ENCODE data around the gene TTC9C. TPM values are rescaled to one million over a fixed set of nuclear protein-coding genes. Genes with fewer than 3 reads are reported as not detected.

TTC9C gene
- polyA plus RNA-seq, 3 donors = 38.1 to 48.2 (median 41.8) TPM

DNA sequence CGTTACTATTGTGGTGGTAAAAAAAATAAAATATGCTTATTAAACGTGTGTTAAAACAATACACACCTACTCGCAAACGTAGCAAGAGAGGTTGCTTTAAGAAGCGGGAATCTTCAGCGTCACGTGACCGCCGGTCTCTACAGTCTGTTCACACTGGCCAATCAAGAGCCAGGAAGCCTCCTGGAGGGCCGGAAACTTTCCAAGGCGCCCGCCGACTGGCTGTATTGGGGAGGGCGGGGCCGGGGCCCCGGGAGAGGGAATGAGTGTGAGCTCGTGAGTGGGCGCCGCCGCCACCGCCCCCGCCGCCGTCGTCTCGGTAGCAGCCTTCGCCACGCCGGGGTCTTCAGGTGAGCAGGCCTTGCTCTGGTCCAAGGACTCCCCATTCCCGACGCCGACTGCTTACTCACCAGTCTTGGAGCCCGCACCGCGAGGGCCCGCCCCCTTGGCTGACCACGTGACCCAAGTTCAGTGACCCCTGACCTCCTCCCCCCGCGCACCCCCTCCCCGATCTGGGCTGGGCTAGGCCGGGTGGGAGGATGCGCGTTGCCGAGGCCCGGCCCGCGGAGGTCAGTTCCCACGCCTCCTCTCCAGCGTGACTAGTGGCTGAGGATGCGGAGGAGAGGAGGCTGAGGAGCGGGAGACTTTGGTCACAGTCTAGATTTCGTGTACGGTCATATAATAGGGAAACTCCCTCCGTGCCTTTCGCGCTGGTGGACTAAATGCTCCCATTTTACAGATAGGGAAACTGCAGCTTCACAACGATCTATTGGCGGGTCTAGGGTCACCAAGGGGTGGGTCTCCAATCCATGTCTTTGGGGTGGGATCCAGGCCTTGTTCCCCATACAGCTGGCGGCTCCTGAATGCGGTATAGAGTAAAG lies 43.1 kb downstream of the TTC9C start, which contains the start of gene TAF6L:
TSS of gene TAF6L (plus strand) at position 253 of the 878 bp plus-strand sequence. CDS start 4,388 bp downstream, outside the sequence.
- DNase-seq (ENCODE audit: extremely low read depth in 1 of 11, low read depth in 9 of 11, low spot score in 4 of 11) = peak; percentile 87 to 98 (median 94)

DNA sequence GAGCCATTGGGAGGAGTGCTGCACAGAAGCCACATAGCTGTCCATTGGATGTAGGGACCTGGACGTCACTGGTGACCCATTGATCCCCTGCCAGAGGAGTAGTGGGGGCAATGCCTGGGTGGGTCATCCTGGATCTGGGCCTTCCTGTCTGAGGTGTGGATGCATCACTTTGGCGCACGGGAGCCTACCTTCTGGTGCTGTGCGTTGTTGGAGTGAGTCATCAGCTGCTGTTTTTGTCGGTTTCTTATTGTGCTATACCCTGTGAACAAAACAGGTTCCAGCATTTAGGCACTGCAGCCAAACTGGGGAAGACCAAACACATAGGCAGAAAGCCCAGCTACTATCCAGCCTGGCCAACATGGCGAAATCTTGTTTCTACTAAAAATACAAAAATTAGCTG lies 46.1 kb downstream of the TTC9C start:
- DNase-seq (ENCODE audit: extremely low read depth in 1 of 11, low read depth in 9 of 11, low spot score in 4 of 11) = no peak

DNA sequence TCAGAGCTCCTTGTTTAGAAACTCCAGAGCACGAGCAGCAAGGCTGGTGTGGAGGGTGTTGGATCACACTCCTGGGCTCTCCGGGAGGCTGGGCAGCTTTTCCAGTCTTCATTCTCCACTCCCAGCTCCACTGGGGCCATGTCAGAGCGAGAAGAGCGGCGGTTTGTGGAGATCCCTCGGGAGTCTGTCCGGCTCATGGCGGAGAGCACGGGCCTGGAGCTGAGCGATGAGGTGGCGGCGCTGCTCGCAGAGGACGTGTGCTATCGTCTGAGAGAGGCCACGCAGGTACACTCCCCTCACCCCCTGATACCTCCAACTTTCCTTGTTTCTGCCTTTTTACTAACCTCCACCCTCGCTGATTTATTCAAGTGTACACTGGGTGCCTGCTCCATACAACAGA lies 47.4 kb downstream of the TTC9C start:
- no peak for DNase-seq (ENCODE audit: extremely low read depth in 1 of 11, low read depth in 9 of 11, low spot score in 4 of 11)

DNA sequence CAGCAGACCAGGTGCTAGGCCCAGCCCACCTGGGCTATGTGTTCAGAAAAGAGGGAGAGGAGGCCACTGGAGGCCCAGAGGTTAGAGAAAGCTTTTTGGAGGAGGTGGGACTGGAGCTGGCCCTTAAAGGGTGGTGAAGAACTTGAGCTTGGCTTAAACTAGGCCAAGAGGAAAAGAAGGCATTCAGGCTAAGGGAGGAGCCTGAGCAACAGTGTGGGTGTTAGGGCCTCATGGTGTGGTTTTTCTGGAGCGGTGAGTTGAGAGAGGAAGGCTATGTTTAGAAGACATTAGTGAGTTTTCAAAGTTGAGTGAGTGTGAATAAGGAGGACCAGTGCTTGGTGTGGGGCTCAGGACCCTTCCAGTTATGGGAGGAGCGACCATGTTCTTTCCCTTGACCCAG lies 49.1 kb downstream of the TTC9C start:
- no peak for DNase-seq (ENCODE audit: extremely low read depth in 1 of 11, low read depth in 9 of 11, low spot score in 4 of 11)

DNA sequence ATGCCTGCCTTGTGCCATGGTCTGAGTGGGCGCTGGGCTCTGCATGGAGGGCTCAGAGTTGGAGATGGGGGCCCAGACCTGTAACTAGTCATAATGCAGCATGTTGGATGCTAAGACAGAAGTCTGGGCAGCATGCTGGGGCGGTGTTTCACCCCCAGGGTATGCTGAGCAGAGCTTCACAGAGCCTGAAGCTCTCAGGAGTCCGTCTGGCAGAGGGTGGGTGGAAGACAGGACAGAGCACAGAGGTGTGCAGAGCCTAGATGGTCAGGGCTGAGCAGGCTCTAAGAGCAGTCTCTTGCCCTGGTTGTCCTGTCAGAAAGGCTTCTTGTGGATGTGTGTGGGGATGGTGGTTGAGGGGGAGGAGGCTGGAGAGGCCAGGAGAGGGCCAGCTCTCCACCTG lies 50.2 kb downstream of the TTC9C start:
- no peak for DNase-seq (ENCODE audit: extremely low read depth in 1 of 11, low read depth in 9 of 11, low spot score in 4 of 11)

DNA sequence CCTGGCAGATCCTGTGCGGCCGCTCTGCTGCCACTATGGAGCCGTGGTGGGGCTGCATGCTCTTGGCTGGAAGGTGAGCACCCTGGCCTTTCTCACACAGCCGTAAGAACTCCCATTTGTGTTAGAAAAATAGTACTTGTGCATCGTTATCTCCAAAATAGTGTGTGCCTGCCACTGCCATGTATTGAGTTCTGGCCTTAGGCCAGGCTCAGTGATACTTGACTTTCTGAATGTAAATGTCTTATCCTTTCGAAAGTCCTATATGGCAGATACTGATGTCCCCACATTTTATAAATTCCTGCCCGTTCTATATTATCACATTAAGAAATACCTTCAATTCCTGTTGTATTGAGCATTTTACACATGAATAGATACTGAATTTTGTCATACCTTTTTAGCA lies 54.5 kb downstream of the TTC9C start:
- no peak for DNase-seq (ENCODE audit: extremely low read depth in 1 of 11, low read depth in 9 of 11, low spot score in 4 of 11)

DNA sequence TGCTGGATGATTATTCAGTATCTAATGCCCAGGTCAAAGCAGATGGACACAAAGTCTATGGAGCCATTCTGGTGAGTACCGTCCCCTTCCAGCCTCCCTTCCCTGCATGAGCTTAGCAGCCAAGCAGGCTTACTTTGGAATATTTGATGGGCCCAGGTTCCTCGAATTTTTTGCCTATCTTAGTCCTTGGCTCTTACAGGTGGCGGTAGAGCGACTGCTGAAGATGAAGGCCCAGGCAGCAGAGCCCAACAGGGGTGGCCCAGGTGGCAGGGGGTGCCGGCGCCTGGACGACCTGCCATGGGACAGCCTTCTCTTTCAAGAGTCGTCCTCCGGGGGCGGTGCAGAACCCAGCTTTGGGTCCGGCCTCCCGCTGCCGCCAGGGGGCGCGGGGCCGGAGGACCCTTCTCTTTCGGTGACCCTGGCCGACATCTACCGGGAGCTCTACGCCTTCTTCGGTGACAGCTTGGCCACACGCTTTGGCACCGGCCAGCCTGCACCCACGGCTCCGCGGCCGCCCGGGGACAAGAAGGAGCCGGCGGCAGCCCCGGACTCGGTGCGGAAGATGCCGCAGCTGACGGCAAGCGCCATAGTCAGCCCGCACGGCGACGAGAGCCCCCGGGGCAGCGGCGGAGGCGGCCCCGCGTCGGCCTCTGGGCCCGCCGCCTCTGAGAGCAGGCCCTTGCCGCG lies 58.2 kb downstream of the TTC9C start:
- peak in 9 of 11 donors; percentile 75 to 89 (median 84) for DNase-seq (ENCODE audit: extremely low read depth in 1 of 11, low read depth in 9 of 11, low spot score in 4 of 11)

DNA sequence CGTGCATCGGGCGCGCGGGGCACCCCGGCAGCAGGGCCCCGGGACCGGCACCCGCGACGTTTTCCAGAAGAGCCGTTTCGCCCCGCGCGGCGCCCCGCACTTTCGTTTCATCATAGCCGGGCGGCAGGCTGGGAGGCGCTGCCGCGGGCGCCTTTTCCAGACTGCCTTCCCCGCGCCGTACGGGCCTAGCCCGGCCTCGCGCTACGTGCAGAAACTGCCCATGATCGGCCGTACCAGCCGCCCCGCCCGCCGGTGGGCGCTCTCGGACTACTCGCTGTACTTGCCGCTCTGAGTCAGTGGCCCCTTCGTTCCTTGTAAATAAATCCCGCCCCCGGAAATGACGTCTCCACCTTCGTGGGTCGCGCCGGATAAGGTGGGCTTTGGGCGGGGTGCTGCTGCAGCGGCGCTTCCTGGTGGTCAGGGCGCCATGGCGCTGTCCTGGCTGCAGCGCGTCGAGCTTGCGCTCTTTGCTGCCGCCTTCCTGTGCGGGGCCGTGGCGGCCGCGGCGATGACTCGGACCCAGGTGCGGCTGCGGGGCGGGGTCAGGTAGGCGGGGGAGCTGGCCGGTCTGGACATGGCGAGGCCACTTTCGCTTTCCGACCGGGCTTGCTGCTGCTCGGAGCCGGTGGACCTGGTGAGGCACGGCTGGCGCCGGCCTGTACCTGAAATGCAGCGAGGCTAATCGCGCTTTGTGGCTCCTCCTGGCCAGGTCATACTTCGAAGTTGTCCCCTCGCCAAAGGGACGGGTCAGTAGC lies 58.9 kb downstream of the TTC9C start, which contains the start of gene TMEM179B:
TSS of gene TMEM179B (plus strand) at position 398 of the 755 bp plus-strand sequence. CDS start at position 428, 30 bp downstream.
- peak; percentile 97 to 99 (median 98) for DNase-seq (ENCODE audit: extremely low read depth in 1 of 11, low read depth in 9 of 11, low spot score in 4 of 11)

Other genes starting within 250 kb of the TTC9C start
- 100 to 1,000 TPM; 193 to 231 (median 198) TPM for gene AHNAK, start 181.7 kb upstream of the TTC9C start, polyA plus RNA-seq (ENCODE audit: insufficient read length in 3 of 3)
- gene EEF1G, start 154.6 kb upstream of the TTC9C start, polyA plus RNA-seq (ENCODE audit: insufficient read length in 3 of 3) = 1,000 to 10,000 TPM; 2,243 to 2,394 (median 2,287) TPM
- 10 to 100 TPM; 21.2 to 27.7 (median 23.7) TPM for gene TUT1, start 137.0 kb upstream of the TTC9C start, polyA plus RNA-seq (ENCODE audit: insufficient read length in 3 of 3)
- 100 to 1,000 TPM in 2 of 3 donors, 10 to 100 TPM in 1; 79.7 to 105 (median 101) TPM for gene MTA2, start 126.6 kb upstream of the TTC9C start, polyA plus RNA-seq (ENCODE audit: insufficient read length in 3 of 3)
- 10 to 100 TPM; 30.5 to 38.5 (median 34.3) TPM for gene EML3, start 115.7 kb upstream of the TTC9C start, polyA plus RNA-seq (ENCODE audit: insufficient read length in 3 of 3)
- 1 to 10 TPM; 2.9 to 4.8 (median 3.5) TPM for gene ROM1, start 115.2 kb upstream of the TTC9C start, polyA plus RNA-seq (ENCODE audit: insufficient read length in 3 of 3)
- gene B3GAT3, start 106.5 kb upstream of the TTC9C start, polyA plus RNA-seq (ENCODE audit: insufficient read length in 3 of 3) = 10 to 100 TPM; 20.8 to 42.2 (median 36.5) TPM
- gene GANAB, start 81.9 kb upstream of the TTC9C start, polyA plus RNA-seq (ENCODE audit: insufficient read length in 3 of 3) = 100 to 1,000 TPM; 349 to 398 (median 360) TPM
- gene INTS5, start 75.2 kb upstream of the TTC9C start, polyA plus RNA-seq (ENCODE audit: insufficient read length in 3 of 3) = 10 to 100 TPM; 18.1 to 22.7 (median 19.2) TPM
- 10 to 100 TPM; 56.8 to 59.1 (median 58.5) TPM for gene C11orf98, start 63.3 kb upstream of the TTC9C start, polyA plus RNA-seq (ENCODE audit: insufficient read length in 3 of 3)
- 1 to 10 TPM; 3.8 to 5.9 (median 4.6) TPM for gene CSKMT, start 63.2 kb upstream of the TTC9C start, polyA plus RNA-seq (ENCODE audit: insufficient read length in 3 of 3)
- gene UQCC3, start 56.8 kb upstream of the TTC9C start, polyA plus RNA-seq (ENCODE audit: insufficient read length in 3 of 3) = 10 to 100 TPM in 2 of 3 donors, 1 to 10 TPM in 1; 6.4 to 12.5 (median 10.7) TPM
- 1 to 10 TPM; 6.3 to 6.8 (median 6.4) TPM for gene LBHD1, start 56.2 kb upstream of the TTC9C start, polyA plus RNA-seq (ENCODE audit: insufficient read length in 3 of 3)
- gene UBXN1, start 49.4 kb upstream of the TTC9C start, polyA plus RNA-seq (ENCODE audit: insufficient read length in 3 of 3) = 100 to 1,000 TPM; 147 to 191 (median 164) TPM
- gene LRRN4CL, start 39.0 kb upstream of the TTC9C start, polyA plus RNA-seq (ENCODE audit: insufficient read length in 3 of 3) = 1 to 10 TPM in 2 of 3 donors, under 1 TPM in 1; 0.75 to 1.3 (median 1.1) TPM
- 10 to 100 TPM; 60.1 to 70.8 (median 63.0) TPM for gene BSCL2, start 21.1 kb upstream of the TTC9C start, polyA plus RNA-seq (ENCODE audit: insufficient read length in 3 of 3)
- gene GNG3, start 20.8 kb upstream of the TTC9C start, polyA plus RNA-seq (ENCODE audit: insufficient read length in 3 of 3) = 1 to 10 TPM; 1.4 to 2.6 (median 2.0) TPM
- 10 to 100 TPM; 82.0 to 92.8 (median 92.6) TPM for gene HNRNPUL2, start 1.0 kb upstream of the TTC9C start, polyA plus RNA-seq (ENCODE audit: insufficient read length in 3 of 3)
- gene ZBTB3, start 25.7 kb downstream of the TTC9C start, polyA plus RNA-seq (ENCODE audit: insufficient read length in 3 of 3) = 1 to 10 TPM; 7.3 to 8.1 (median 7.5) TPM
- gene POLR2G, start 33.1 kb downstream of the TTC9C start, polyA plus RNA-seq (ENCODE audit: insufficient read length in 3 of 3) = 100 to 1,000 TPM; 133 to 162 (median 156) TPM
- gene TAF6L, start 42.9 kb downstream of the TTC9C start, polyA plus RNA-seq (ENCODE audit: insufficient read length in 3 of 3) = 10 to 100 TPM; 27.1 to 38.7 (median 33.1) TPM
- 10 to 100 TPM; 58.3 to 73.4 (median 71.4) TPM for gene TMEM179B, start 58.9 kb downstream of the TTC9C start, polyA plus RNA-seq (ENCODE audit: insufficient read length in 3 of 3)
- 10 to 100 TPM; 21.8 to 30.6 (median 29.2) TPM for gene TMEM223, start 63.5 kb downstream of the TTC9C start, polyA plus RNA-seq (ENCODE audit: insufficient read length in 3 of 3)
- 100 to 1,000 TPM; 114 to 137 (median 116) TPM for gene NXF1, start 77.0 kb downstream of the TTC9C start, polyA plus RNA-seq (ENCODE audit: insufficient read length in 3 of 3)
- gene STX5, start 103.6 kb downstream of the TTC9C start, polyA plus RNA-seq (ENCODE audit: insufficient read length in 3 of 3) = 10 to 100 TPM; 51.6 to 57.9 (median 56.7) TPM
- gene TEX54, start 104.4 kb downstream of the TTC9C start, polyA plus RNA-seq (ENCODE audit: insufficient read length in 3 of 3) = under 1 TPM in 1 of 3 donors, not detected in 2; 0.42 TPM
- gene WDR74, start 111.1 kb downstream of the TTC9C start, polyA plus RNA-seq (ENCODE audit: insufficient read length in 3 of 3) = 10 to 100 TPM; 33.7 to 48.3 (median 43.5) TPM
- gene SLC3A2, start 152.4 kb downstream of the TTC9C start, polyA plus RNA-seq (ENCODE audit: insufficient read length in 3 of 3) = 100 to 1,000 TPM; 164 to 215 (median 179) TPM
- gene CHRM1, start 192.9 kb downstream of the TTC9C start, polyA plus RNA-seq (ENCODE audit: insufficient read length in 3 of 3) = under 1 TPM in 2 of 3 donors, not detected in 1; 0.09 to 0.11 TPM

Measured in renal cortex interstitium (tissue), 11 donors.